AG04449 (cell line): ENCODE measurements around the gene RECQL5.

ENCODE experiments used
- CTCF ChIA-PET: fragments of 350-600 bp; formaldehyde crosslinking; extraction: SDS; loops from one replicate; lab custom pipeline; 2021; ENCODE audit warnings: antibody characterized with exemption; lab: Yijun Ruan, JAX
- POLR2A ChIA-PET: fragments of 400-600, 350-600 bp; formaldehyde crosslinking; extraction: SDS; loops from one replicate; lab custom pipeline; 2020; ENCODE audit warnings: antibody characterized with exemption, inconsistent platforms; lab: Yijun Ruan, JAX
- DNase-seq: peaks from one replicate; pipeline ENCODE4 v3.0.0-alpha.2; 2010; ENCODE audit warnings: low read depth, low spot score
- H3K4me3 ChIP-seq: 2 replicates; pipeline ENCODE4 v1.5.1; 2011; ENCODE audit warnings: low read depth, mild to moderate bottlenecking, control low read depth, low read length
- CTCF ChIP-seq: IDR thresholded peaks from one replicate; pipeline ENCODE4 v1.5.1; 2011; ENCODE audit warnings: mild to moderate bottlenecking, moderate library complexity, low read length, control low read depth, inconsistent platforms; ENCODE audit not compliant: insufficient read depth; ENCODE audit errors: missing control alignments

The RECQL5 gene

GRCh38 chr17:75695141-75695829 lies 28.3 kb upstream of the RECQL5 start:
- POLR2A ChIA-PET = interaction anchor here (1.1 kb wide), 1 partner anchor 29 kb away, joined by 3 read pairs; the partner anchor contains the start of gene RECQL5
- no peak for DNase-seq
- TF ChIP-seq CTCF = no peak
- no peak overlapping the region for H3K4me3 ChIP-seq
- CTCF ChIA-PET = interaction anchor here (0.7 to 6.9 kb wide), 8 partner anchors 10 to 62 kb away, joined by 3 to 48 read pairs (median 6); partner anchors contain the start of gene SMIM5

- no peak overlapping the region for H3K4me3 ChIP-seq
- POLR2A ChIA-PET = interaction anchor here (1.0 to 1.6 kb wide), 3 partner anchors 10 to 28 kb away, joined by 3 to 9 read pairs (median 3); partner anchors contain the start of gene RECQL5
- CTCF ChIA-PET = interaction anchor here (1.3 to 6.9 kb wide), 5 partner anchors 9 to 61 kb away, joined by 3 to 48 read pairs (median 8); partner anchors contain the start of gene SMIM5
- no peak for DNase-seq
- no peak for TF ChIP-seq CTCF
Observed at GRCh38 chr17:75694536-75694935, 27.6 kb upstream of the RECQL5 start.

GRCh38 chr17:75693500-75694481 lies 26.8 kb upstream of the RECQL5 start:
- DNase-seq = peak; percentile 84
- H3K4me3 ChIP-seq = no peak overlapping the region; the same call in 1 of the 2 replicates
- peak; percentile 41 for TF ChIP-seq CTCF
- ChIA-PET POLR2A (interaction anchor here (0.6 to 1.6 kb wide), 7 partner anchors 9 to 71 kb away, joined by 3 to 9 read pairs (median 3); no protein-coding TSS in a partner anchor), CTCF (interaction anchor here (1.3 to 6.9 kb wide), 6 partner anchors 9 to 61 kb away, joined by 3 to 48 read pairs (median 12); partner anchors contain the start of gene SMIM5)

GRCh38 chr17:75692976-75693375 lies 26.0 kb upstream of the RECQL5 start:
- POLR2A ChIA-PET = interaction anchor here (0.6 to 1.6 kb wide), 6 partner anchors 8 to 70 kb away, joined by 3 to 9 read pairs (median 3); no protein-coding TSS in a partner anchor
- TF ChIP-seq CTCF = no peak
- CTCF ChIA-PET = interaction anchor here (1.1 to 6.9 kb wide), 4 partner anchors 12 to 60 kb away, joined by 3 to 48 read pairs (median 18); partner anchors contain the start of gene SMIM5
- H3K4me3 ChIP-seq = no peak overlapping the region
- DNase-seq = no peak

- DNase-seq = no peak
- ChIA-PET POLR2A (interaction anchor here (1.0 to 1.2 kb wide), 2 partner anchors 12 kb away, joined by 3 read pairs; no protein-coding TSS in a partner anchor), CTCF (interaction anchor here (1.1 to 13.0 kb wide), 5 partner anchors 11 to 59 kb away, joined by 3 to 121 read pairs (median 18); partner anchors contain the start of gene SMIM5)
- H3K4me3 ChIP-seq = no peak overlapping the region
- no peak for TF ChIP-seq CTCF
Observed at GRCh38 chr17:75691801-75692626, 25.1 kb upstream of the RECQL5 start.
